HG02588 (cell line): ENCODE data around the gene PHACTR2.

Experiments
- ATAC-seq: cut with Tn5 transposase; IDR thresholded peaks from one replicate; pipeline ENCODE4 v1.9.1; 2021; ENCODE audit warnings: mild to moderate bottlenecking, moderate library complexity; ENCODE audit not compliant: unreplicated experiment

Gene PHACTR2

GRCh38 chr6:143696664-143697000 lies 18.9 kb downstream of the PHACTR2 start:
- ATAC-seq = no peak

DNA sequence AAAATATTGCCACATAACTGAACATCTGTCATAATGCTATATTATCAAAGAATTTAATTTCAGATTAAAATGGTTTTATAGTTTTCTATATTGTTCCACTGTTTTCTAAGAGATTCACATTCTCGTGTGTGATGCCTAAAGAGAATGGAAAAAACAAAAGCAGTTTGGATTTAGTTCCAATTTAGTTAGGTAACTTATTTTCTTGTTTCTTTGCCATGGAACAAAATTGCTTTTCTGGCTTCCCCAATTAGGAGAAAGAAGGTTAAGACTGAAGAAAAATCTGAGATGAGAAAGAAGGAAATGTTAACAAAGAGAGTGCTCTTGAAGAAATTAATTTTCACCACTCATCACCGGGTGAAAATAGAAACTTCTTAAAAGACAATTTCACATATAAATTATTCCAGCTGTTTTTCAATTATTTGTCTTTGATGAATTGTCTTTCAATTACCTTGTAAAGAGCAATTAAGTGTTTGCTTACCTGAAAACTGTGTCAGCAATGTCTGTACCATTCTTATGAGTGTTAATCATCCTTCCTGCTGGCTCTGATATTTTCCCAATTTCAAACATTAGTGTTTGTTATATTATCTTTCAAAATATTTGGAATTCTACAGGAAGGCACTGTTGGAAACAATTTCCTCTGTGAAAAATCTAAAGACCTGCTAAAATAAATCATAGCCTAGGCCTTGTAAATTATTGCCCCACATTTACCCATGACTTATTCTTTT lies 19.5 kb downstream of the PHACTR2 start:
- ATAC-seq = no peak

GRCh38 chr6:143698329-143698728 lies 20.6 kb downstream of the PHACTR2 start:
- ATAC-seq = no peak

DNA sequence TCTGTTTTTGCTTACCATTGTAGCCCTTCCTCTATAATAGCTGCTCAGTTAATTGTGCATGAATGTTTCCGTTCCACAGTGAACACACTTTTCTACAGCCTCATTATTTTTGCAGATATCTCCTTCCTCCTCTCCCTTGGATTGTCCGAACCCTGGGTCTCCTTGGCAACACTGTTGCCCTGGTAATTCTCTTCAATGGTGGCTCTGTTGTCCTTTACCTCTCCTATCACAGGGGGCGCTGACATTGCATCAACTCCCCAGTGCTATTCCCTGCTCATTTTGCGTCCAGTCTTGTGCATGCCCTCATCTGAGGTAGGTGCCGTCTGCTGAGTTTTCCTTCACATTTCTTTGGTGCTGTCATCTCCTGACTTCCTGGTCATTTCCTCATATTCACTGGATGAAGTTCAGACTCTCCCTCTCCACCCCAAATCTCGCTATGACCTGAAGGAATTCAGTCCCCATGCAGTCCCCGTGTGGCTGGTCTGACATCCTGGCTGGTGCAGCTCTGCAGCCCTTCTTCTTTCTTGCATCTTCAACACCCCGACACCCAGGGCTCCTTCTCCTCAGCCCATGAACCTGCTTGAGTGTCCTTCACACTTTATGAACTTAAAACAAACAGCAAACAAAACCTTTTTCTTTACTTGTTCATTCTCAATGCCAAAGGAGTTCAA lies 21.1 kb downstream of the PHACTR2 start:
- ATAC-seq = no peak

- ATAC-seq = no peak
Measured at GRCh38 chr6:143699430-143699825, 21.7 kb downstream of the PHACTR2 start.

DNA sequence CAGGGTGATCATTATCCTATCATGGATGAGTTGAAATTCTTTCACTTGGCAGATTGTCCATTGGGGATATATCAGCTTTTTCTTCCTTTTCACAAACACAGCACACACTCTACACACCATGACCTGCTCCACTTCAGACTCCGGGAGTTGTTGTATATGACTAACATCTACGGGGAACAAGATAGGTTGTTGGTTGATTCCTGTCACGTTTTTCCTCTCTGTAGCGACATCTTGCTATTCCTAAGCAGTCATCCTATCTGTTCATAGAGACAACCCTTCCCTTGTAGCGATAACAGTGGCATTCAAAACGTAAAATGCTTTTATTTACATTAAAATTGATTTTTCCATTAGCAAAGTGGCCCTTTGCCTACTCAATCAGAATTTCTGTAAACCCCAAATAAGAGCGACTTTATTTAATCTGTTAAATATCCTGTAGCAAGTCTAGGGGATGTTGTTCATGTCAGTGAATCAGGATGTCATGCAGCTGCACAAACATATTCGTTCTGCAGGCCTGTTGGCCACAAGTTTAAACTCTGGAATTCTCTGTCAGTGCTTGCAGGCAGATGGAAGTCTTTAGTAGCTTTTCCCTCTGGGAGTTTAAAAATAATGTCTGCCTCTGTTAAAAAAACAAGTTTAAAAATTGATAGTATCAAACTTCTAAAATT lies 23.1 kb downstream of the PHACTR2 start:
- no peak for ATAC-seq

DNA sequence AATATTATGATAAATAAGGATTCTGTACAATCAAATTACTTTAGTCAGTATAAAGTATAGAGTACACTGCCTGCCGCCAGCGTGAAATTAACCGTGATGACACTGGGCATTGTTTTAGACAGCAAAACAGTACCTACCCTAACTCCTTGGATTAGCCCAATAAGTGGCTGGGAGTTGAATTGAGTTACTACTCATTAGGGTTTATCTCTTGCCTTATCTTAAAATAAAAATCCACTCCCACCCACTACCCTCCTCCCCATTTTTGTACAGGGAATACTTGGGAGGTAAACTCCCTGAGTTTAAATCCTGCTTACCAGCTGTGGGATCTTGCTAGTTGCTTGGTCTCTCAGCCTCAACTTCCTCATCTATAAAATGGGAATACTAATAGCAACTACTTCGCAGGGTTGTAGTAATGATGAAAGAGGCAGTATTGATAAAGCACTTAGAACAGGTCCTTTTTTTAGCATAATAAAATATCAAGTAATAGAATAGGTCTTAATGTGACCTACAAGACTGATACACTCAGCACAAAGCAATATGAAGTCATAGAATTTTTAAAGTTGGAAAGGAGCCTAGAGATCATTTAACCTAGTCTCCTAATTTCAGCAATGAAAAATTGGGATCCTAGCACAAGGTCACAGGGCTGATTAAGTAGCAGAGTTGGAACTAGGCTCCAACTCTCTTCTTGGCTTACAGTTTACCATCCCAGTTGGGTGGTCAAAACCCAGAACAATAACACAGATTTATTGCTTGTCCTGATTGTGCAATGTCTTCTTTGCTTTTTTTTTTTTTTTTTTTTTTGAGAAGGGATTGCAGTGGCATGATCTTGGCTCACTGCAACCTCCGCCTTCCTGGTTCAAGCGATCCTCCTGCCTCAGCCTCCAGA lies 23.8 kb downstream of the PHACTR2 start:
- ATAC-seq = no peak

- ATAC-seq = no peak
Measured at GRCh38 chr6:143705569-143705968, 27.8 kb downstream of the PHACTR2 start.

DNA sequence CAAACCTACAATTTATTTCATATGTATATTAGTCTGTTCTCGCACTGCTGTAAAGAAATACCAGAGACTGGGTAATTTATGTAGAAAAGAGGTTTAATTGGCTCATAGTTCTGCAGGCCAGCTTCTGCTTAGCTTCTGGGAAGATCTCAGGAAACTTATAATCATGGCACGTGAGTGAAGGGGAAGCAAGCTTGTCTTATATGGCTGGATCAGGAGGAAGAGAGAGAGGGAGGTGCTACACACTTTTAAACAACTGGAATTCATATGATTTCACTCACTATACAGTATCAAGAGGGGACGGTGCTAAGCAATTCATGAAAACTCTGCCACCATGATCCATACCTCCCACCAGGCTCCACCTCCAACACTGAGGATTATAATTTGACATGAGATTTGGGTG lies 29.9 kb downstream of the PHACTR2 start:
- no peak for ATAC-seq

DNA sequence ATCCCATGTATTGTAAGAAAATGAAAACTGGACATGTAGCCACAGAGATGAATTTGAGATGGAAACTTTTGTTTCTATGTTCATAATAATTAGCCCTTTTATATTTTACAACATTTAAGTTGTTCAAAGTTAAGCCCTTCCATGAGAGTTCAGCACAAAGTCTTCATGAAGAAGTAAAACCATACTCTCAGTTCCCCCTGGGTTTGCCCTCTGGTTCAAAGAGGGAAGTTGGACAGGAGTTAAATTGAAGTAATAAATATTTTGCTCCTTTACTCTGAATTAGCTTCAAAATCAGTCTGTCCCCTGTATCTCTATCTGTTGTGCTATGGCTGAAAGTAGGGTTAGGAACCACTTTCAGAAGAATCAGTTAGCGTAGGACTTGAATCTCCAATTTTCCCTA lies 31.1 kb downstream of the PHACTR2 start:
- no peak for ATAC-seq

DNA sequence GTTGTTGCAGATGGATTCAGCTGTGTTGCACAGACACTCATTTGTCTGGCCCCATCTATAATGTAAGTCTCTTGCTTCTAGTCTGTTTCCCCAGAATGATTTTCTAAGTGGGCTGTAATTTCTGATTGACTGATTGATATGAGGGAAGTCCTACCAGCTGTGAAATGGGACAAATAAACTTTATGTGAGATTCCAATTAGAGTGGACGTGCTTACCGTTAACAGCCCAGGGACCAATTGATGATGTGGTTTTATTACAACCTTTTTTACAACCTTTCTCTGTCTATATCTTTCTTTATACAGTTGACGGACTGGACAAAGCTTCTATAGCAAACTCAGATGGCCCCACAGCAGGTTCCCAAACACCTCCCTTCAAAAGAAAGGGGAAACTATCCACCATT lies 33.9 kb downstream of the PHACTR2 start:
- ATAC-seq = no peak

DNA sequence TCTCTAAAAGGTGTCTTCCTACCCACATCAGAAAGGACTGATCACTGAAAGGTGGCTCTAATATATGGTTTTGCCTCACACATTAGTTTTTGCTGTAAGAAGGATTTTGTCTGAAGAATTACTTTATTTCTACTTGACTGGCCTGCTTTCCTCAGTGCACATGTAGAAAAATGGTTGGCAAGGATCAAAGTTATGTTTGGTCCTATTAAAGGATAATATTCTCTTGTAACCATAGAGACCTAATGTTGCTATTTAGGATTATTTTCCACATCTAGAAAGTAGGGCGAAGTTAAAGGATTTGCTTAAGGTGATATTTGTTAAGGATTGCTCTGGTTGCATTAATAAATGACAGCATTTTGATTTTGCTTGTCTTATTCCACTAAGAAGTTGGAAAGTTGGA lies 40.7 kb downstream of the PHACTR2 start:
- no peak for ATAC-seq

DNA sequence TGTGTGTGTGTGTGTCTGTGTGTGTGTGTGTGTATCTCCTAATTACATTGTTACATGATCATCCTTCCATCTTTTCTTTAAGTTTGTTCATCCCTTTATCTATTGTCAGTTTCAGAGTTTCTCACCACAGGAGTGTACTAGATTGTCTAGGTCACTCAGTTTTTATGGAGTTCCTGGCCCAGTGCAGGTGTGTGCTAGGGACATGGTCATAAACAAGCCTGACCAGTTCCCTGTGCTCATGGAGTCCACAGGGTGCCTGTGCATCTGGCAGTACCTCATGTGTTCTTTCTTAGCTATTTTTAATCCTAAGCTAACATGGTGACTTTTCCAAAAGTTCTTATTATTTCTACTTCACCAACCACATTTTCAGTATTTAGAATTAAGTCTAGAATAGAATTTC lies 43.9 kb downstream of the PHACTR2 start:
- ATAC-seq = no peak

GRCh38 chr6:143724876-143725275 lies 47.1 kb downstream of the PHACTR2 start:
- no peak for ATAC-seq

DNA sequence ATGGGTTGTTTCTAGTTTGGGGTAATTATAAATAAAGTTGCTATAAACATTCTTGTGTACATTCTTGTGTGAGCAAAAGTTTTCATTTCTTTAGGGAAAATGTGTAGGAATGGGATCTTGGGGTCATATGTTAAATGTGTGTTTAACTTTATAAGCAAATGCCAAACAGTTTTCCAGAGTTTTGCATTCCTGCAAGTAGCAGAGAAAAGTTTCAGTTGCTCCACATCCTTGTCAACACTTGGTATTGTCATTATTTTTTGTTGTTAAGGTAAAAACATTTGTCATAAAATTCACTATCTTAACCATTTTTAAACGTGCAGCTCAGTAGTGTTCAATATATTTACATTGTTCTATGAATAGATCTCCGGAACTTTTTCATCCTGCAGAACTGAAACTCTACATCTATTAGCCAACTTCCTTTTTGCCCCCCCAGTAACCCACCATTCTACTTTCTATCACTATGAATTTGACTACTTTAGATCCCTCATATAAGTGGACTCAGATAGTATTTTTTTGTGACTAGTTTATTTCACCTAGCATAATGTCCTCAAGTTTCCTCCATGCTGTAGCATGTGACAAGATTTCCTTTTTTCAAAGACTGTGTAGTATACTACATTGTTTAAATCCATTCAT lies 48.4 kb downstream of the PHACTR2 start:
- ATAC-seq = no peak

GRCh38 chr6:143727035-143727434 lies 49.3 kb downstream of the PHACTR2 start:
- no peak for ATAC-seq

DNA sequence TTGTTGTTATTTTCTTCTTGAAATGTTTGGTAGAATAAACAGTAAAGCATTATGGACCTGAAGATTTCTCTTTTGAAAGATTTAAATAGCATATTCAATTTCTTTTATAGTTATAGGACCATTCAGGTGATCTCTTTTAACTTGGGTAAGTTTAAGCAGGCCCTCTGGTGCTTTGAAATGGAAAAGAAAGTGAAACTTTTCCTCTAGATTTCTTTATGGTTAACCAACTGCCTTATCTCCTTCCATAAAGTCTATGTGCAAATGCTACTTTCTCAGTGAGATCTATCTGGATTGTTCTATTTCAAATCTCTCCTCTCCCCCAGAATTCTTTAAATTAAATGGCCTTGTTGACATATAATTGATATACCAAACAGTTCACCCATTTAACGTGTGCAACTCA lies 54.0 kb downstream of the PHACTR2 start:
- no peak for ATAC-seq

- no peak for ATAC-seq
Measured at GRCh38 chr6:143732536-143732935, 54.8 kb downstream of the PHACTR2 start.

GRCh38 chr6:143733510-143733909 lies 55.7 kb downstream of the PHACTR2 start:
- ATAC-seq = no peak

GRCh38 chr6:143734641-143735063 lies 56.9 kb downstream of the PHACTR2 start:
- ATAC-seq = no peak
